H1 (cell line): ENCODE data around the gene COIL.

Experiments used
- CBX5 ChIP-seq: fragments of 300-800, 300-1000 bp; sonication (generic); IDR thresholded peaks from 2 replicates; pipeline ENCODE4 v1.7.1; 2016; ENCODE audit warnings: antibody characterized with exemption, low read length, low read depth
- CBX8 ChIP-seq: fragments of 300-800, 300-1000 bp; sonication (generic); IDR thresholded peaks from 2 replicates; pipeline ENCODE4 v1.7.1; 2016; ENCODE audit warnings: low read depth, low read length, borderline replicate concordance
- KDM4A ChIP-seq: IDR thresholded peaks from one replicate; pipeline ENCODE4 v1.7.1; 2012; ENCODE audit warnings: low read depth, mild to moderate bottlenecking, moderate library complexity, low read length, inconsistent platforms; ENCODE audit not compliant: severe bottlenecking
- NRF1 ChIP-seq: IDR thresholded peaks from 2 replicates; pipeline ENCODE4 v1.6.1; 2011; ENCODE audit warnings: mild to moderate bottlenecking, low read depth, low read length, improper control_type of control experiment
- POLR2A ChIP-seq, 2 experiments: IDR thresholded peaks; 1 replicate in 1 of 2; 2 replicates in 1 of 2; pipeline ENCODE4 v1.6.1; 2011; ENCODE audit warnings: low read depth in 2 of 2, low read length in 2 of 2, mild to moderate bottlenecking in 2 of 2; ENCODE audit errors: control extremely low read depth in 1 of 2
- TF ChIP-seq, protein P1 (sequence below), 3 experiments: IDR thresholded peaks; 1 replicate in 2 of 3; 2 replicates in 1 of 3; pipeline versions ENCODE4 v1.5.1 to v1.6.1; 2011; ENCODE audit warnings: low read length in 3 of 3, mild to moderate bottlenecking in 3 of 3, inconsistent platforms in 2 of 3, low read depth in 1 of 3, moderate library complexity in 1 of 3; ENCODE audit not compliant: insufficient read depth in 1 of 3; ENCODE audit errors: control extremely low read depth in 1 of 3

DNA sequence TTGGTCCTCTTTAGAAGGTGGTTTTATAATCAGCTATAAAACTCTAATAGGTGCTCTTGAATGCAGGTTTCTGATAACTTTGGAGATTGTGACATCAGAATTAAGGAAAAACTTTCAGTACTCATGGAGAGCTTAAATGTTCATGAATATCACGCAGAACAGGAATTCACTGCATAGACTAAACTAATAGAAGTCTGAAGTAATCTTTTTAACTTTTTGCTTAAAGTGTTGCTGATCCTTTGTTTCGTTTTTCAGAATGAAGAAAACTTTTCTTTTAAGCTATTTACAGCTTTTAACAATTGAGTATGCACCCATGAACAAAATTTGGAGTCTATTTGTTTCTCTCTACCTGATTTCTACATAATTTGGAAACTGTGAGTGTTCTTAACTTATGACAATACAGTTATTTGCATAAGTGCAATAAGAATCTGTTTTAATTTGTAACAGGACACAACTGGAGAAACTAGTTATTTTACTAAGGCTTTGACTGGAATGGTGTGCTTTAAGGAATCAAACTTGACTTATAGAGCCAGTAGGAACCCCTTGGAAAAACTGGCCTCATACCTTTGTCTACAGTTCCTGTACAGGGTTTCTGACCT lies 30.0 kb downstream of the COIL start:
- TF ChIP-seq, protein P1, sequence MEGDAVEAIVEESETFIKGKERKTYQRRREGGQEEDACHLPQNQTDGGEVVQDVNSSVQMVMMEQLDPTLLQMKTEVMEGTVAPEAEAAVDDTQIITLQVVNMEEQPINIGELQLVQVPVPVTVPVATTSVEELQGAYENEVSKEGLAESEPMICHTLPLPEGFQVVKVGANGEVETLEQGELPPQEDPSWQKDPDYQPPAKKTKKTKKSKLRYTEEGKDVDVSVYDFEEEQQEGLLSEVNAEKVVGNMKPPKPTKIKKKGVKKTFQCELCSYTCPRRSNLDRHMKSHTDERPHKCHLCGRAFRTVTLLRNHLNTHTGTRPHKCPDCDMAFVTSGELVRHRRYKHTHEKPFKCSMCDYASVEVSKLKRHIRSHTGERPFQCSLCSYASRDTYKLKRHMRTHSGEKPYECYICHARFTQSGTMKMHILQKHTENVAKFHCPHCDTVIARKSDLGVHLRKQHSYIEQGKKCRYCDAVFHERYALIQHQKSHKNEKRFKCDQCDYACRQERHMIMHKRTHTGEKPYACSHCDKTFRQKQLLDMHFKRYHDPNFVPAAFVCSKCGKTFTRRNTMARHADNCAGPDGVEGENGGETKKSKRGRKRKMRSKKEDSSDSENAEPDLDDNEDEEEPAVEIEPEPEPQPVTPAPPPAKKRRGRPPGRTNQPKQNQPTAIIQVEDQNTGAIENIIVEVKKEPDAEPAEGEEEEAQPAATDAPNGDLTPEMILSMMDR (IDR thresholded peaks at IDR 0.05; ENCODE audit: control extremely low read depth in 1 of 3, insufficient read depth in 1 of 3, low read depth in 1 of 3, low read length in 3 of 3), result no peak
- TF ChIP-seq CBX5 (no peak), KDM4A (no peak), CBX8 (no peak), NRF1 (no peak), POLR2A (IDR thresholded peaks at IDR 0.05; ENCODE audit: control extremely low read depth in 1 of 2, low read depth in 2 of 2, low read length in 2 of 2) (no peak)
